ENCODE data around the gene TREX2. TPM values are rescaled to one million over a fixed set of nuclear protein-coding genes. Genes with fewer than 3 reads are reported as not detected.
"Not testable (repeated sequence)": the region's sequence is repeated elsewhere in the genome, so short reads cannot be mapped to it uniquely, and the experiment has no call there.

The TREX2 gene
- total RNA-seq, 1 experiment from 2014 or later, result 1.1 TPM

GRCh38 chrX:153410888-153411254 lies 35.0 kb downstream of the TREX2 start:
- DNase-seq (ENCODE audit: extremely low read depth, low read depth), result no peak

GRCh38 chrX:153410373-153410772 lies 35.5 kb downstream of the TREX2 start:
- no peak for DNase-seq (ENCODE audit: extremely low read depth, low read depth)

- DNase-seq (ENCODE audit: extremely low read depth, low read depth), result no peak
Measured at GRCh38 chrX:153409414-153410101, 36.3 kb downstream of the TREX2 start.

GRCh38 chrX:153408871-153409351 lies 36.9 kb downstream of the TREX2 start:
- no peak for DNase-seq (ENCODE audit: extremely low read depth, low read depth)

GRCh38 chrX:153408221-153408721 lies 37.6 kb downstream of the TREX2 start:
- no peak for DNase-seq (ENCODE audit: extremely low read depth, low read depth)

- no peak for DNase-seq (ENCODE audit: extremely low read depth, low read depth)
Measured at GRCh38 chrX:153407736-153408135, 38.1 kb downstream of the TREX2 start.

- no peak for DNase-seq (ENCODE audit: extremely low read depth, low read depth)
Measured at GRCh38 chrX:153406903-153407302, 39.0 kb downstream of the TREX2 start.

- DNase-seq (ENCODE audit: extremely low read depth, low read depth), result no peak
Measured at GRCh38 chrX:153406011-153406410, 39.8 kb downstream of the TREX2 start.

GRCh38 chrX:153405426-153405825 lies 40.4 kb downstream of the TREX2 start:
- DNase-seq (ENCODE audit: extremely low read depth, low read depth), result no peak

GRCh38 chrX:153404333-153404732 lies 41.5 kb downstream of the TREX2 start:
- not testable (repeated sequence) for DNase-seq (ENCODE audit: extremely low read depth, low read depth)

GRCh38 chrX:153401133-153401764 lies 44.6 kb downstream of the TREX2 start, which contains the start of gene PNMA6E:
Gene PNMA6E (minus strand): TSS chrX:153401350. CDS start chrX:153398849, 2,501 bp downstream.
- DNase-seq (ENCODE audit: extremely low read depth, low read depth), result no peak

GRCh38 chrX:153400146-153401132 lies 45.4 kb downstream of the TREX2 start:
- DNase-seq (ENCODE audit: extremely low read depth, low read depth), result peak; percentile 59

GRCh38 chrX:153398275-153398960 lies 47.4 kb downstream of the TREX2 start:
- DNase-seq (ENCODE audit: extremely low read depth, low read depth), result no peak

- no peak for DNase-seq (ENCODE audit: extremely low read depth, low read depth)
Measured at GRCh38 chrX:153397256-153397960, 48.4 kb downstream of the TREX2 start.

- no peak for DNase-seq (ENCODE audit: extremely low read depth, low read depth)
Measured at GRCh38 chrX:153396320-153397195, 49.3 kb downstream of the TREX2 start.

- no peak for DNase-seq (ENCODE audit: extremely low read depth, low read depth)
Measured at GRCh38 chrX:153395613-153396319, 50.1 kb downstream of the TREX2 start.

- no peak for DNase-seq (ENCODE audit: extremely low read depth, low read depth)
Measured at GRCh38 chrX:153394612-153395011, 51.2 kb downstream of the TREX2 start.

Measured in NCI-H460 (cell line).